HG03432 (cell line): Measurements from ENCODE around the gene VAT1L.
A peak's percentile ranks its signal among the peaks of the same experiment; 100 is the strongest.

Source experiments
- ATAC-seq: cut with Tn5 transposase; IDR thresholded peaks from one replicate; pipeline ENCODE4 v1.9.1; 2021; ENCODE audit warnings: mild to moderate bottlenecking, moderate library complexity; ENCODE audit not compliant: unreplicated experiment

VAT1L gene

GRCh38 chr16:77866752-77867151 lies 78.4 kb downstream of the VAT1L start:
- no peak for ATAC-seq

- ATAC-seq, result peak; percentile 33
These were observed 79.7 kb downstream of the VAT1L start for GRCh38 chr16:77868052-77868451.

GRCh38 chr16:77868478-77868877 lies 80.1 kb downstream of the VAT1L start:
- peak; percentile 95 for ATAC-seq

GRCh38 chr16:77869997-77870813 lies 81.8 kb downstream of the VAT1L start:
- ATAC-seq, result no peak

- no peak for ATAC-seq
These were observed 83.6 kb downstream of the VAT1L start for GRCh38 chr16:77871932-77872331.

GRCh38 chr16:77873066-77873465 lies 84.7 kb downstream of the VAT1L start:
- ATAC-seq, result no peak

- no peak for ATAC-seq
These were observed 86.0 kb downstream of the VAT1L start for GRCh38 chr16:77874347-77874746.

- ATAC-seq, result no peak
These were observed 88.4 kb downstream of the VAT1L start for GRCh38 chr16:77876776-77877175.

- no peak for ATAC-seq
These were observed 89.5 kb downstream of the VAT1L start for GRCh38 chr16:77877712-77878347.

GRCh38 chr16:77881355-77882030 lies 93.1 kb downstream of the VAT1L start:
- no peak for ATAC-seq

GRCh38 chr16:77882358-77882757 lies 94.0 kb downstream of the VAT1L start:
- no peak for ATAC-seq

- ATAC-seq, result no peak
These were observed 97.4 kb downstream of the VAT1L start for GRCh38 chr16:77885571-77886295.

- no peak for ATAC-seq
These were observed 100.5 kb downstream of the VAT1L start for GRCh38 chr16:77888871-77889270.

GRCh38 chr16:77890075-77890474 lies 101.7 kb downstream of the VAT1L start:
- no peak for ATAC-seq

GRCh38 chr16:77894162-77894561 lies 105.8 kb downstream of the VAT1L start:
- ATAC-seq, result no peak

GRCh38 chr16:77895962-77896361 lies 107.6 kb downstream of the VAT1L start:
- ATAC-seq, result no peak

GRCh38 chr16:77896415-77897128 lies 108.2 kb downstream of the VAT1L start:
- no peak for ATAC-seq

- no peak for ATAC-seq
These were observed 108.7 kb downstream of the VAT1L start for GRCh38 chr16:77897129-77897437.

- ATAC-seq, result no peak
These were observed 109.7 kb downstream of the VAT1L start for GRCh38 chr16:77897831-77898605.

- no peak for ATAC-seq
These were observed 110.4 kb downstream of the VAT1L start for GRCh38 chr16:77898671-77899211.
